H1 (cell line): Measurements from ENCODE around the gene MYBPC1. TPM values are rescaled to one million over a fixed set of nuclear protein-coding genes. Genes with fewer than 3 reads are reported as not detected.

Experiments
- CTCF ChIA-PET: fragments of 300-600 bp; sonication (Branson Sonifier 250); formaldehyde crosslinking; loops from one replicate; lab custom pipeline; 2021; ENCODE audit not compliant: partially characterized antibody; lab: Charles Lee
- POLR2A ChIA-PET: fragments of 300-600 bp; sonication (Branson Sonifier 250); formaldehyde crosslinking; loops from one replicate; lab custom pipeline; 2021; ENCODE audit warnings: inconsistent platforms; ENCODE audit not compliant: partially characterized antibody; lab: Charles Lee
- DNase-seq, 2 experiments: peaks; one replicate each; pipeline versions ENCODE4 v3.0.0 to v3.0.0-alpha.2; 2010 to 2022; ENCODE audit warnings: low spot score in 2 of 2, low read depth in 1 of 2, mixed read lengths in 1 of 2
- FAIRE-seq: peaks from 2 replicates; lab custom pipeline; 2011; peaks lifted over from hg19 to GRCh38; lab: Jason Lieb, UNC
- H2AFZ ChIP-seq: 2 replicates; pipeline ENCODE4 v1.8.1; 2012; ENCODE audit warnings: low read length, inconsistent platforms
- H2AK5ac ChIP-seq: 2 replicates; pipeline ENCODE4 v1.6.1; 2013; ENCODE audit warnings: low read depth, low read length
- H2BK120ac ChIP-seq: replicated peaks from 2 replicates; pipeline ENCODE3; 2013; ENCODE audit warnings: low read depth, low read length, inconsistent platforms
- H2BK12ac ChIP-seq: 2 replicates; pipeline ENCODE4 v1.6.1; 2013; ENCODE audit warnings: low read depth, low read length
- H2BK15ac ChIP-seq: 2 replicates; pipeline ENCODE4 v1.6.1; 2013; ENCODE audit warnings: low read length
- H2BK20ac ChIP-seq: 2 replicates; pipeline ENCODE4 v1.6.1; 2013; ENCODE audit warnings: low read length
- H2BK5ac ChIP-seq: 2 replicates; pipeline ENCODE4 v1.6.1; 2013; ENCODE audit warnings: low read depth, low read length
- H3K14ac ChIP-seq: 2 replicates; pipeline ENCODE4 v1.6.1; 2013; ENCODE audit warnings: inconsistent platforms; ENCODE audit not compliant: insufficient read length
- H3K18ac ChIP-seq: 2 replicates; pipeline ENCODE4 v1.6.1; 2013; ENCODE audit warnings: low read length; ENCODE audit errors: extremely low read depth
- H3K23ac ChIP-seq: 2 replicates; pipeline ENCODE4 v1.6.1; 2013; ENCODE audit warnings: inconsistent platforms; ENCODE audit not compliant: insufficient read length
- H3K23me2 ChIP-seq: 2 replicates; pipeline ENCODE4 v1.6.1; 2013; ENCODE audit warnings: low read depth, low read length
- H3K27ac ChIP-seq: 2 replicates; pipeline ENCODE4 v1.6.1; 2011; ENCODE audit warnings: low read depth, low read length, inconsistent platforms
- H3K27me3 ChIP-seq, 4 experiments: replicated peaks in 1 of 4; 1 replicate in 1 of 4; 2 replicates in 3 of 4; pipeline versions ENCODE4 v1.6.1 to v1.8.1; 2011 to 2013; ENCODE audit warnings: low read length in 3 of 4, mild to moderate bottlenecking in 3 of 4, inconsistent platforms in 2 of 4, mixed read lengths in 2 of 4, moderate library complexity in 1 of 4; ENCODE audit not compliant: control insufficient read depth in 3 of 4, insufficient read depth in 3 of 4; ENCODE audit errors: extremely low read depth in 1 of 4
- H3K36me3 ChIP-seq, 4 experiments: 2 replicates each; pipeline versions ENCODE4 v1.6.1 to v1.8.1; 2011 to 2013; ENCODE audit warnings: mild to moderate bottlenecking in 4 of 4, low read length in 3 of 4, moderate library complexity in 2 of 4, control low read depth in 1 of 4, inconsistent platforms in 1 of 4; ENCODE audit not compliant: insufficient read depth in 4 of 4, control insufficient read depth in 2 of 4
- H3K4ac ChIP-seq: replicated peaks from 2 replicates; pipeline ENCODE3; 2013; ENCODE audit warnings: low read length, low read depth, mixed read lengths, inconsistent platforms; ENCODE audit not compliant: insufficient read length
- H3K4me1 ChIP-seq, 4 experiments: replicated peaks in 1 of 4; 1 replicate in 1 of 4; 2 replicates in 3 of 4; pipeline versions ENCODE4 v1.6.1 to v1.8.1; 2011 to 2013; ENCODE audit warnings: low read length in 3 of 4, inconsistent platforms in 2 of 4, mixed read lengths in 1 of 4; ENCODE audit not compliant: insufficient read depth in 4 of 4, control insufficient read depth in 3 of 4
- H3K4me2 ChIP-seq, 2 experiments: 2 replicates each; pipeline versions ENCODE4 v1.6.1 to v1.8.1; 2011 to 2013; ENCODE audit warnings: low read depth in 2 of 2, low read length in 2 of 2, control low read depth in 1 of 2, inconsistent platforms in 1 of 2, mild to moderate bottlenecking in 1 of 2; ENCODE audit not compliant: insufficient read depth in 1 of 2
- H3K4me3 ChIP-seq, 4 experiments: fragments of 200-600, 300-600 bp in 1 of 4; sonication (generic), shearing (Covaris generic), sonication (Bioruptor Twin) in 1 of 4; 2 replicates each; pipeline versions ENCODE4 v1.5.1 to v1.8.1; 2011 to 2016; ENCODE audit warnings: low read length in 4 of 4, low read depth in 3 of 4, control low read depth in 2 of 4, inconsistent platforms in 2 of 4, mild to moderate bottlenecking in 2 of 4, mixed read lengths in 1 of 4, moderate library complexity in 1 of 4; ENCODE audit not compliant: insufficient read depth in 2 of 4; ENCODE audit errors: extremely low read depth in 1 of 4
- H3K56ac ChIP-seq: replicated peaks from 2 replicates; pipeline ENCODE3; 2013; ENCODE audit warnings: low read depth, mild to moderate bottlenecking, mixed read lengths, low read length, inconsistent platforms; ENCODE audit not compliant: insufficient read length
- H3K79me1 ChIP-seq: 2 replicates; pipeline ENCODE4 v1.6.1; 2013; ENCODE audit warnings: low read depth, low read length, control low read depth
- H3K79me2 ChIP-seq, 2 experiments: 2 replicates each; pipeline versions ENCODE4 v1.6.1 to v1.8.1; 2012 to 2013; ENCODE audit warnings: low read length in 2 of 2, mild to moderate bottlenecking in 2 of 2, inconsistent platforms in 1 of 2; ENCODE audit not compliant: insufficient read depth in 2 of 2, control insufficient read depth in 1 of 2
- H3K9ac ChIP-seq, 4 experiments: replicated peaks in 1 of 4; 1 replicate in 1 of 4; 2 replicates in 3 of 4; pipeline versions ENCODE4 v1.6.1 to v1.8.1; 2011 to 2013; ENCODE audit warnings: low read depth in 3 of 4, low read length in 3 of 4, control low read depth in 2 of 4, mild to moderate bottlenecking in 2 of 4, moderate library complexity in 2 of 4, inconsistent platforms in 1 of 4; ENCODE audit errors: extremely low read depth in 1 of 4
- H3K9me3 ChIP-seq, 2 experiments: 2 replicates each; pipeline versions ENCODE4 v1.6.1 to v1.8.1; 2012 to 2013; ENCODE audit warnings: mild to moderate bottlenecking in 2 of 2, moderate library complexity in 2 of 2, control low read depth in 1 of 2, inconsistent platforms in 1 of 2, low read depth in 1 of 2, low read length in 1 of 2, mixed read lengths in 1 of 2; ENCODE audit not compliant: insufficient read depth in 2 of 2
- H4K20me1 ChIP-seq, 2 experiments: replicated peaks in 1 of 2; 2 replicates each; pipeline versions ENCODE3 to v1.8.1; 2011 to 2013; ENCODE audit warnings: inconsistent platforms in 2 of 2, low read length in 2 of 2, mild to moderate bottlenecking in 1 of 2; ENCODE audit not compliant: insufficient read depth in 2 of 2, control insufficient read depth in 1 of 2
- H4K5ac ChIP-seq: 2 replicates; pipeline ENCODE4 v1.6.1; 2013; ENCODE audit warnings: low read length, low read depth, mixed read lengths, inconsistent platforms; ENCODE audit not compliant: insufficient read length
- H4K8ac ChIP-seq: 2 replicates; pipeline ENCODE4 v1.8.0; 2013; ENCODE audit warnings: mild to moderate bottlenecking, moderate library complexity, low read length, inconsistent platforms; ENCODE audit not compliant: insufficient read depth; ENCODE audit errors: extremely low read depth
- H4K91ac ChIP-seq: replicated peaks from 2 replicates; pipeline ENCODE3; 2013; ENCODE audit warnings: low read length, mixed read lengths, inconsistent platforms; ENCODE audit not compliant: insufficient read length
- CBX8 ChIP-seq: fragments of 300-800, 300-1000 bp; sonication (generic); IDR thresholded peaks from 2 replicates; pipeline ENCODE4 v1.7.1; 2016; ENCODE audit warnings: low read depth, low read length, borderline replicate concordance
- CHD2 ChIP-seq: IDR thresholded peaks from 2 replicates; pipeline ENCODE4 v1.6.1; 2012; ENCODE audit warnings: low read length, improper control_type of control experiment
- EZH2 ChIP-seq: fragments of 200-600 bp; sonication (generic); IDR thresholded peaks from 2 replicates; pipeline ENCODE4 v1.7.1; 2012; ENCODE audit warnings: low read depth, mild to moderate bottlenecking, moderate library complexity, low read length, inconsistent platforms; ENCODE audit not compliant: severe bottlenecking
- GTF2F1 ChIP-seq: IDR thresholded peaks from 2 replicates; pipeline ENCODE4 v1.6.1; 2012; ENCODE audit warnings: low read depth, low read length, improper control_type of control experiment, borderline replicate concordance
- KDM4A ChIP-seq: IDR thresholded peaks from one replicate; pipeline ENCODE4 v1.7.1; 2012; ENCODE audit warnings: low read depth, mild to moderate bottlenecking, moderate library complexity, low read length, inconsistent platforms; ENCODE audit not compliant: severe bottlenecking
- PHF8 ChIP-seq: fragments of 200-600 bp; sonication (generic); conservative IDR thresholded peaks from 2 replicates; pipeline ENCODE4 v1.7.1; 2012; ENCODE audit warnings: low read depth, mild to moderate bottlenecking, inconsistent platforms, low read length, moderate library complexity
- RAD21 ChIP-seq, 2 experiments: IDR thresholded peaks in 1 of 2; conservative IDR thresholded peaks in 1 of 2; 2 replicates each; pipeline ENCODE4 v1.6.1; 2011; ENCODE audit warnings: low read depth in 2 of 2, low read length in 2 of 2, improper control_type of control experiment in 1 of 2, inconsistent platforms in 1 of 2, mild to moderate bottlenecking in 1 of 2, moderate library complexity in 1 of 2
- RNF2 ChIP-seq: fragments of 200-900, 300-1000 bp; sonication (generic); IDR thresholded peaks from 2 replicates; pipeline ENCODE4 v1.7.1; 2016; ENCODE audit warnings: borderline replicate concordance, low read depth, mild to moderate bottlenecking, antibody characterized with exemption, low read length; ENCODE audit not compliant: poor library complexity, severe bottlenecking; ENCODE audit errors: missing control alignments
- SRF ChIP-seq: IDR thresholded peaks from 2 replicates; pipeline ENCODE4 v1.6.1; 2011; ENCODE audit warnings: mild to moderate bottlenecking, low read depth, low read length, moderate library complexity
- WGBS, 2 experiments: shearing (Covaris generic) in 1 of 2; methylation state at CpG; one replicate each; pipeline versions ENCODE4 v1.1.6 to v1.1.7; 2013 to 2015; ENCODE audit warnings: low lambda C conversion rate in 2 of 2, mixed read lengths in 2 of 2, inconsistent platforms in 1 of 2, low coverage in 1 of 2, missing lambda C conversion rate in 1 of 2; ENCODE audit not compliant: insufficient replicate concordance in 2 of 2, insufficient coverage in 1 of 2, insufficient read length in 1 of 2; ENCODE audit errors: extremely low coverage in 1 of 2, missing lambda C conversion rate in 1 of 2; 5-methylcytosine and 5-hydroxymethylcytosine counted together
- polyA plus RNA-seq, 7 experiments: library from polyadenylated mRNA; depleted of rRNA in 3 of 7; stranded (reverse) in 5 of 7; unstranded in 2 of 7; fragments of >200 nt in 5 of 7; fragments of 200-250 nt in 2 of 7; gene quantifications; 1 replicate in 5 of 7; 2 replicates in 1 of 7; 4 replicates in 1 of 7; pipeline versions ENCODE4 v1.2.1 to v1.2.3, GENCODE V29; 2011 to 2013; ENCODE audit warnings: missing spikeins in 2 of 7, mixed read lengths in 2 of 7
- total RNA-seq: library from RNA; stranded (reverse); fragmentation: NEBNext Ultra II Directional; extraction: Animal tissue kit (Norgen Biotek cat#: 25700); gene quantifications from 2 replicates; pipeline ENCODE4 v1.2.1, GENCODE V29; 2021
- TF ChIP-seq, protein P1 (sequence below): IDR thresholded peaks from 2 replicates; pipeline ENCODE4 v1.6.1; 2012; ENCODE audit warnings: inconsistent platforms
- TF ChIP-seq, protein P2 (sequence below): IDR thresholded peaks from 2 replicates; pipeline ENCODE4 v1.6.1; 2012; ENCODE audit warnings: inconsistent platforms

The MYBPC1 gene
- total and polyA plus RNA-seq, 2 of the 8 experiments (the other 6 are each of a cell fraction or from before 2014, with no cell fraction given), result not detected

DNA sequence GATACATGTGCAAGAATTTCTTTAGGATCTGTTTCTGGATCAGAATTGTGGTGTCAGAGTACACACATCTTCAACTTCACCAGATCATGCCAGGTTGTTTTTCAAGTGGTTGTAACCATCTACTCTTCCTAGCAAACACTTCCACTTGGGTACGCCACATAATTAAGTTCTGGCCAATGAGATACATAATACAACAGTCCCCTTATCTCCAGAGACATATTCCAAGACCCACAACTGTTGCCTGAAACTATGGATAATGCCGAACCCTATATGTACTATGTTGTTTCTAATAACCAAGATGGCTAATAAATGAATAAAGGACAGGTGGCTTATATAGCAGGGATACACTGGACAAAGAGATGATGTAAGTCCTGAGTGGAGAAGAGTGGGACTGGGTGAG lies 100.2 kb downstream of the MYBPC1 start:
- H3K4me1 ChIP-seq, result peaks cover 0 to 4% (median 3%) of the 10 kb centered on the region in 4 experiments; a peak in 3 of 7 replicates
- H3K4ac ChIP-seq, result no peak overlapping the region
- no peak overlapping the region for H2AK5ac ChIP-seq
- no peak overlapping the region for H3K18ac ChIP-seq
- H4K5ac ChIP-seq, result no peak overlapping the region
- H2AFZ ChIP-seq, result no peak overlapping the region
- no peaks in the 10 kb centered on the region for H3K36me3 ChIP-seq
- no peak overlapping the region for H3K27ac ChIP-seq
- no peak overlapping the region for H3K4me3 ChIP-seq
- H2BK12ac ChIP-seq, result no peak overlapping the region
- H3K14ac ChIP-seq, result no peak overlapping the region
- no peak overlapping the region for H2BK15ac ChIP-seq
- H2BK20ac ChIP-seq, result no peak overlapping the region
- WGBS, 2 experiments, result 87% methylated on average over 2 of the region's 2 CpGs; no CpG with 5 or more reads in 1 of the 2 experiments
- POLR2A ChIA-PET, result no interaction called here
- CTCF ChIA-PET, result no interaction called here
- H3K27me3 ChIP-seq, result peaks cover 2 to 18% (median 12%) of the 10 kb centered on the region in 4 experiments
- H3K79me1 ChIP-seq, result no peaks in the 10 kb centered on the region
- no peak overlapping the region for H3K23ac ChIP-seq
- H2BK5ac ChIP-seq, result no peak overlapping the region
- peaks cover 11% of the 10 kb centered on the region; the same call in 1 of the 2 replicates for H3K23me2 ChIP-seq
- DNase-seq, result no peak
- H3K9ac ChIP-seq, result no peak overlapping the region
- no peak overlapping the region for H2BK120ac ChIP-seq
- no peaks in the 10 kb centered on the region for H4K20me1 ChIP-seq
- no peak overlapping the region for H4K8ac ChIP-seq
- H3K56ac ChIP-seq, result no peak overlapping the region
- no peak overlapping the region for H3K4me2 ChIP-seq
- 0 out of 4 replicates have a peak, but pooled peaks cover 0 to under 1% of the 10 kb centered on the region in 2 experiments for H3K79me2 ChIP-seq
- no peak for FAIRE-seq
- H3K9me3 ChIP-seq, result no peaks in the 10 kb centered on the region
- no peak overlapping the region for H4K91ac ChIP-seq
- TF ChIP-seq KDM4A (no peak), RNF2 (no peak), PHF8 (no peak), GTF2F1 (no peak), EZH2 (no peak), CHD2 (no peak), RAD21 (IDR thresholded peaks at IDR 0.05 in 1 of 2, conservative IDR thresholded peaks at IDR 0.05 in 1 of 2; ENCODE audit: low read depth in 2 of 2, low read length in 2 of 2) (no peak), SRF (no peak), CBX8 (no peak)
- TF ChIP-seq, protein P1, sequence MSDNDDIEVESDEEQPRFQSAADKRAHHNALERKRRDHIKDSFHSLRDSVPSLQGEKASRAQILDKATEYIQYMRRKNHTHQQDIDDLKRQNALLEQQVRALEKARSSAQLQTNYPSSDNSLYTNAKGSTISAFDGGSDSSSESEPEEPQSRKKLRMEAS, result no peak
- TF ChIP-seq, protein P2, sequence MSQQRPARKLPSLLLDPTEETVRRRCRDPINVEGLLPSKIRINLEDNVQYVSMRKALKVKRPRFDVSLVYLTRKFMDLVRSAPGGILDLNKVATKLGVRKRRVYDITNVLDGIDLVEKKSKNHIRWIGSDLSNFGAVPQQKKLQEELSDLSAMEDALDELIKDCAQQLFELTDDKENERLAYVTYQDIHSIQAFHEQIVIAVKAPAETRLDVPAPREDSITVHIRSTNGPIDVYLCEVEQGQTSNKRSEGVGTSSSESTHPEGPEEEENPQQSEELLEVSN, result no peak
